Endodermal cell (in vitro differentiated cells): ENCODE results near the gene CLDN20. TPM values are rescaled to one million over a fixed set of nuclear protein-coding genes. Genes with fewer than 3 reads are reported as not detected.

Experiments used
- DNase-seq: peaks from one replicate; pipeline ENCODE4 v3.0.0-alpha.2; 2017
- H3K27ac ChIP-seq: 2 replicates; pipeline ENCODE4 v1.5.1; 2013; ENCODE audit warnings: mild to moderate bottlenecking, low read depth, low read length, moderate library complexity
- H3K27me3 ChIP-seq: 2 replicates; pipeline ENCODE4 v1.6.1; 2013; ENCODE audit warnings: mild to moderate bottlenecking, low read length, moderate library complexity; ENCODE audit not compliant: insufficient read depth, control insufficient read depth, poor library complexity, severe bottlenecking
- H3K36me3 ChIP-seq: 2 replicates; pipeline ENCODE4 v1.7.0; 2013; ENCODE audit warnings: mild to moderate bottlenecking, low read length, moderate library complexity; ENCODE audit not compliant: control insufficient read depth, insufficient read depth
- H3K4me1 ChIP-seq: one replicate; pipeline ENCODE4 v1.7.0; 2013; ENCODE audit warnings: low read length; ENCODE audit not compliant: control insufficient read depth, insufficient read depth
- H3K4me3 ChIP-seq: 2 replicates; pipeline ENCODE4 v1.5.1; 2013; ENCODE audit warnings: mild to moderate bottlenecking, low read length, moderate library complexity
- H3K9ac ChIP-seq: 2 replicates; pipeline ENCODE4 v1.6.1; 2013; ENCODE audit warnings: mild to moderate bottlenecking, low read length, moderate library complexity; ENCODE audit not compliant: poor library complexity, severe bottlenecking; ENCODE audit errors: extremely low read depth
- H3K9me3 ChIP-seq: 2 replicates; pipeline ENCODE4 v1.6.1; 2013; ENCODE audit warnings: mild to moderate bottlenecking, low read length, moderate library complexity; ENCODE audit not compliant: control insufficient read depth
- H3K27ac Mint-ChIP-seq: 2 replicates; pipeline ENCODE4 v1.8.0; 2020; ENCODE audit warnings: mixed read lengths
- H3K27me3 Mint-ChIP-seq: 2 replicates; pipeline ENCODE4 v1.8.0; 2021; ENCODE audit warnings: mild to moderate bottlenecking, mixed read lengths; ENCODE audit not compliant: insufficient read depth
- H3K36me3 Mint-ChIP-seq: 2 replicates; pipeline ENCODE4 v1.8.0; 2020; ENCODE audit warnings: low read depth, mixed read lengths
- H3K4me1 Mint-ChIP-seq: 2 replicates; pipeline ENCODE4 v1.8.0; 2020; ENCODE audit warnings: mixed read lengths
- H3K4me3 Mint-ChIP-seq: 2 replicates; pipeline ENCODE4 v1.8.0; 2020; ENCODE audit warnings: mild to moderate bottlenecking, moderate library complexity, mixed read lengths
- H3K9me3 Mint-ChIP-seq: 2 replicates; pipeline ENCODE4 v1.8.0; 2020; ENCODE audit warnings: mild to moderate bottlenecking, mixed read lengths
- CTCF ChIP-seq: fragments of 200-600 bp; sonication (generic); conservative IDR thresholded peaks from 2 replicates; pipeline ENCODE4 v1.5.0; 2021; ENCODE audit warnings: antibody characterized with exemption, mild to moderate bottlenecking
- WGBS, 2 experiments: methylation state at CpG; one replicate each; pipeline versions ENCODE4 v1.1.5 to v1.1.7; 2013; ENCODE audit warnings: missing lambda C conversion rate in 2 of 2, mixed read lengths in 1 of 2; ENCODE audit not compliant: insufficient coverage in 1 of 2, insufficient read length in 1 of 2; 5-methylcytosine and 5-hydroxymethylcytosine counted together
- total RNA-seq, 2 donors: library from RNA; stranded (reverse); fragmentation: NEBNext Ultra II Directional in 1 of 2; extraction: Animal tissue kit (Norgen Biotek cat#: 25700) in 1 of 2; gene quantifications; 2 replicates in 1 of 2; 3 replicates in 1 of 2; pipeline ENCODE4 v1.2.1, GENCODE V29; 2021

Gene CLDN20
- total RNA-seq, 2 donors from 2014 or later = not detected

DNA sequence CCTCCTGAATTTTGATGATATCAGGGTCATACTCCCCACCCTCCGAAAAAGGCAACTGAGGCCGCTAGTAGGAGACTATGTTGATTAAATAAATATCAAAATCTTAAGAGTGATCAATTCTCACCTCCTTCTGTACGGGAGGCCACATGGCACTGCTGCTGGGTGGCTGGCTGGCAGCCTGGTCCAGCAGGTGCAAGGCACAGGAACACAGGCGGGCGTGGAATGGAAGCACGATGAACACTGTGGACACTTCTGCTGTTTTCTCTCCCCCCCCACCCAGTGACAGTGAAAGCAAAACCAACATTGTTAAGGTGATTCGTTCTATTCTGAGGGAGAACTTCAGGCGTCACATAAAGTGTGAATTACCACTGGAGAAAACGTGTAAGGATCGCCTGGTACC, 9.7 kb upstream of the CLDN20 start:
- peaks cover 67% of the 10 kb centered on the region for H3K36me3 Mint-ChIP-seq
- H3K27me3 Mint-ChIP-seq = no peaks in the 10 kb centered on the region
- Histone ChIP-seq H3K27ac (no peak overlapping the region), H3K4me1 (no peaks in the 10 kb centered on the region), H3K9me3 (no peaks in the 10 kb centered on the region), H3K9ac (no peak overlapping the region), H3K36me3 (peaks cover 93% of the 10 kb centered on the region), H3K4me3 (no peak overlapping the region), H3K27me3 (no peaks in the 10 kb centered on the region)
- WGBS, 2 experiments = 89 to 96% methylated on average over 5 to 9 of the region's 10 CpGs
- peaks cover 8% of the 10 kb centered on the region for H3K4me1 Mint-ChIP-seq
- TF ChIP-seq CTCF = no peak
- H3K9me3 Mint-ChIP-seq = no peaks in the 10 kb centered on the region
- no peak overlapping the region for H3K27ac Mint-ChIP-seq
- H3K4me3 Mint-ChIP-seq = no peak overlapping the region
- peak; percentile 38 for DNase-seq

DNA sequence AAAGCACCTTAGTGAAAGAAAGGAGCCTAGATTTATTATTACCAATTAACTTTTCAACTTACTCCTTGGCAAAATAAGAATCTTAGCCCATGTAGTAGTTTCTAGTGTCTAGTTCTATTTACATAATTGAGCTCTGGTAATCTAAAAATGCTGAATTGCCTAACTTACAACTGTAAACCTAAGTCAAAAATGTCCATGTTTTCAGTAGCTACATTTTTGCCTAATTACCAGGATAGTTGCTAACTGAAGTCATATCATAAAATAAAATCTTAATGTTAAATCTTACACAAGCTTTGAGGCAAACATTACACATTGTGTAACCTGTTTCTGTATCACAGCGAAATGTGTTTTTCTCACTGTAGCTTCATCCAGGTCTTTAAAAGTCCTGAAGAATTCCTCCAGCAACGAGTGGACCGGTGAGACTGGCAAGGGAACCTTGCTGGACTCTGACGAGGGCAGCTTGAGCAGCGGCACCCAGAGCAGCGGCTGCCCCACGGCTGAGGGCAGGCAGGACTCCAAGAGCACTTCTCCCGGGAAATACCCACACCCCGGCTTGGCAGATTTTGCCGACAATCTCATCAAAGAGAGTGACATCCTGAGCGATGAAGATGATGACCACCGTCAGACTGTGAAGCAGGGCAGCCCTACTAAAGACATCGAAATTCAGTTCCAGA, 7.6 kb upstream of the CLDN20 start:
- H3K4me1 ChIP-seq = no peaks in the 10 kb centered on the region
- Mint-ChIP-seq H3K27me3 (no peaks in the 10 kb centered on the region), H3K4me1 (peaks cover 12% of the 10 kb centered on the region), H3K27ac (no peak overlapping the region), H3K36me3 (peaks cover 66% of the 10 kb centered on the region), H3K4me3 (no peak overlapping the region), H3K9me3 (no peaks in the 10 kb centered on the region)
- H3K36me3 ChIP-seq = peaks cover 94% of the 10 kb centered on the region
- no peak overlapping the region for H3K4me3 ChIP-seq
- H3K27me3 ChIP-seq = no peaks in the 10 kb centered on the region
- WGBS, 2 experiments = 93 to 95% methylated on average over 10 to 13 of the region's 13 CpGs
- H3K27ac ChIP-seq = no peak overlapping the region
- TF ChIP-seq CTCF = no peak
- no peaks in the 10 kb centered on the region for H3K9me3 ChIP-seq
- peak; percentile 29 for DNase-seq
- H3K9ac ChIP-seq = no peak overlapping the region

- DNase-seq = no peak
- Mint-ChIP-seq H3K4me3 (no peak overlapping the region), H3K27me3 (no peaks in the 10 kb centered on the region), H3K36me3 (peaks cover 59% of the 10 kb centered on the region), H3K4me1 (peaks cover 24% of the 10 kb centered on the region), H3K27ac (no peak overlapping the region), H3K9me3 (no peaks in the 10 kb centered on the region)
- H3K4me1 ChIP-seq = no peaks in the 10 kb centered on the region
- H3K9ac ChIP-seq = no peak overlapping the region
- H3K9me3 ChIP-seq = no peaks in the 10 kb centered on the region
- TF ChIP-seq CTCF = no peak
- H3K27me3 ChIP-seq = no peaks in the 10 kb centered on the region
- peaks cover 81% of the 10 kb centered on the region for H3K36me3 ChIP-seq
- no peak overlapping the region for H3K4me3 ChIP-seq
- peak overlapping the region; percentile 18 for H3K27ac ChIP-seq
- 95 to 98% methylated on average over 3 to 9 of the region's 9 CpGs for WGBS, 2 experiments
Observed at GRCh38 chr6:155257796-155258195, 6.0 kb upstream of the CLDN20 start.
